HG02973 (cell line): ENCODE data around the gene FXYD6.
"Not testable (repeated sequence)": the region's sequence is repeated elsewhere in the genome, so short reads cannot be mapped to it uniquely, and the experiment has no call there.

Experiments used
- ATAC-seq: cut with Tn5 transposase; IDR thresholded peaks from one replicate; pipeline ENCODE4 v1.9.1; 2021; ENCODE audit warnings: moderate library complexity; ENCODE audit not compliant: unreplicated experiment

FXYD6 gene

DNA sequence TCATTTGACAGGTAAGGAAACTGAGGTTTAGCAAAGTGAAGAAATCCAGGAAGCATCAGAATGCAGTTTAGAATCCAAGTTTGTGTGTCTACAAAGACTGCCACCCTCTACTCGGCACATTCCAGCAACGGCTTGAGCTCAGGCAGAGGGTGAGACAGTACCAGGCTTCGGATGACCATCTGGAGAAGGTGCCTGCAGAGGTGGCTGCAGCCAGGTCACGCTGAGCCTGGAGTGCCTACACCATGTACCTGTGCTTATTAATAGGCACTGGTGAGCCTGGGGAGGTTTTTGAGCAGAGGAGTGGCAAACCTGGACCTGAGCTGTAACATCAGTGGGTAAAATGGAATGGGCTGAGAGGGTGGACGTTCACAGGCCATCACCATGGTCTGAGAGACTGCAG lies 4.7 kb downstream of the FXYD6 start:
- ATAC-seq, result no peak

DNA sequence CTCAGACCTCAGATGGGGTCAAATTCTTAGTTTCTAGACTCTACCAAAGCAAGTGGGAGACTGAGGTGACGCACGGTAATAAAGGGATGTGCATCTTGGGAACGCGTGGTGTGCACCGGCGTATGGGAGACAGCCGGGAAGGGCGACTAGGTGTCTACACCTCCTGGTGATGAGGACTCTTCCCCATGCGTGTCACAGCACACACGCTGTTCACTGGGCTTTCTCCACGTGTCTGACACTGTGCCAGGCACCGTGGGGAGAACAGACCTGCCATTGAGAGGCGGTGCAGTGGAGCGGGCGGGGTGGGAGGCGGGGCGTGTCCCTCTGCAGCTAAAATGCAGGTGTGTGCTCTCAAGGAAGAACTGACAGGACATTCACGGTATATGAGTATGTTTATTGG lies 5.3 kb downstream of the FXYD6 start:
- ATAC-seq, result no peak

DNA sequence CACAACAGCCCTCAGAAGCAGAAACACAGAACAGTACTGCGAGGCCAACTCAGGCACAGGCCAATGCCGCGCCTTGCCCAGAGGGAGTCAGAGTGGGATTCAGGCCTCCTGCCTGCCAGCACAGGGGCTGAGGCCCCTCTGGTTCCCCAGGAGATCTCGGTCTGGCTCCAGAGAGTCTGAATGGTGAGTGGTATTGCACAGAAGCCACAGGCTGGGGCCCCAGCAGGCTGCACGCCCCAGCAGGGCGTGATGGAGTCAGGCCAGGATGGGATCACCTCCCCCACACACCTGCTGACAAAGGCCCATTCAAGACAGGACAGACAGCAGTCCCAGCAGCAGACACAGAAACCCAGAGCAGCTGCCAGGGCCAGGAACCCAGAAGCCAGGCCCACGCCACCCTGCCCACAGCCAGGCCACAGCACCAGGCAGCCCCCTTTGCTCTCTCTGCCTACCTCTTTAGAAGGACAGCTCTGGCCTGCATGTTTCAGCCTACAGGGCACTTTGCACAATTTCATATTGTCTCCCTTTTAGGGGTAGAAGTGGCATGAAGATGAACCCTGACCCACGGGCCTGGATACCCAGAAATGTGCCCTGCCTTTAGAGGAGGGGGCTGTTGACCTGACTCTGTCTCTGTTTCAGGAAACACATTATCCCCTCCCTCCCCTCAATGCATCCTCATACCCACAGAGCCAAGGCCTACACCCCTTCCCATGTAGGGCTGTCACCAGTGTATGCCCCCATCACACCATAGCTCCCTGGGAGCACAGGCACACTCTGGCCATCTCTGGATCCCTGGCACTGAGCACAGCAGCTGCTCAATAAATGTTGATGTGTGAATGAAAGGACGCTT lies 6.1 kb downstream of the FXYD6 start:
- ATAC-seq, result no peak

DNA sequence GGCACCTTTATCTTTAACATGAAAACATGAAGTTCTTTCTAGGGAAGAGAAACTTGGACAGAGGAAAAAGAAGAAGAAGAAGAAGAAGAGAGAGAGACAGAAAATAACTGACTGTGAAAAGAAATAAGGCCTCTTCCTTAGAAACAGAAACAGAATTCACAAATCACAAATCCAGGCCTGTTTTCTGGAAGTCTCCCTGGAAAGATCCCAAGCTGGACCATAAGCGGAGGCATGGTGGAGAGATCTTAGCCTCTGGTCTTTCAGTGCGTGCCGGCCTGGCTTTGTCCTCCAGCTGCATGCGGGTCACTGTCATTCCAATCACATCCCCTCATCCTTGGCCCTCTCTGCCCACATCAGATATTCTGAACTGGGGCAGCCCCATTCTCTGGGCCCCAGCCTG lies 6.9 kb downstream of the FXYD6 start:
- no peak for ATAC-seq

DNA sequence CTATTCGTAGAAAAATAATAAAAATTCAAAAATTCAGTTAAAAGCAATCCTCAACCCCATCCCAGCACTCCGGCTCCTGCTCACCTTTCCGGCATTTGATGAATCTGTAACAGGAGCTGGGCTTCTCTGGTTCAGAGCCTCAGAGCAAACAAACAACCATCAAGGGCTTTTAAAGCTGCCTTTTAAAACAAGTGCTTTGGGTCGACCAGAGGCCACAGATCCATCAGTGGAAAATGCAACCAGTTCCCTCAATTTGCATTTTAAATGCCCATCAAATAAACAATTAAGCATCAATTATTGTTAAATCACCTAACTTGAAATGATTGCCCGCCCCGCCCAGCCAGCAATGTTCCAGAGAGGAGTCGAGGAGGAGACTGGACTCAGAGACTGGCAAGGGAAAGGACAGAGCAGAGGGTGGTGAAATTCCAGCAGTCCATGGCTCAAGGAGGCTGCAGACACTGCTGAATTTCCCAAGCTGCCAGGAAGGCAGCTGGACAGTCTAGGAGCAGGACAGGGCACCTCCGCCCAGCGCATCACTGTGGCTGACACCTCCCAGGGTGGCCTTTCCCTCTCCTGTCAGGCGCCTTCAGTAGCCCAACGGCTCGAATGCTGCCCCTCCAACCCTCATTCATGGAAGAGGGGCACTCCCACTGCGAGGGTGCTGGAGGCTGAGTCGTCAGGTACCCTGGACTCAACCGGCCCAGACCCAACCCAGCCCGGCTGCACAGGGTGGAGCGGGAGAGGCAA lies 7.5 kb downstream of the FXYD6 start:
- no peak for ATAC-seq

DNA sequence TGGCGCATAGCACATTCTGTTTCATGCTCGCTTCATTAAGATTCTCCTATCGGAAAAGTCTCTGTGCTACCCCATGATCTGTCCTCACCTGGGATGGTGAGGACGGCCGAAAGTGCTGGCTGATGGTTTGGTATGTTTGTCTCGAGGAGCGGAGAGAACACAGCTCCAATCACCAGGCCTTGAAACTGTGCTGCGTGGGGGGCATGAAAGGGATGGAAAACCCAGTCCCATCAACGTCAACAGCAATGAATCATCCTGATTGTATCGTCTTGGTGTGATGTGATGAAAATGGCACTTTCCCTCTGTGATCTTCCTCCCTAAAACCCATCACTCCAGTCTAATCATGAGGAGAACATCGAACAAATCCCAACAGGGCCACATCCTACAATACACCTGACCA lies 8.4 kb downstream of the FXYD6 start:
- ATAC-seq, result no peak

DNA sequence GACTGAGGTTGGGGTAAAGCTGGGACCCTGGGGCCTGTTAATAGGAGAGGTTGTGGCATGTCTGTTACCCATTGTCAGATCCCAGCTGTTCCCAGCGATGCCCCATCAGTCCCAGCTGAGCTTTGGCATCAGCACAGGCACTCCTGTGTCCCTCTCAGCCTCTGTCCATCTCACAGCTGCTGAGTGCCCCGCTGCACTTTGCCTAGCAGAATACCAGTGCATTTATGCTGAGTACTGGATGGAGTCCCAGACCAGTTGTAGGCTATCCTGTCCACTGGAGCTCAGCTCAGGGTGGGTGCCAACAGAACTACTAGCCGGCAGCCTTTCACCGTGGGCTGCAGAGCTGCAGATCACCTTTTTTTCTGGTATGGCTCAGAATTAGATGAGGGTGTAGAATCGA lies 9.9 kb downstream of the FXYD6 start:
- ATAC-seq, result no peak

DNA sequence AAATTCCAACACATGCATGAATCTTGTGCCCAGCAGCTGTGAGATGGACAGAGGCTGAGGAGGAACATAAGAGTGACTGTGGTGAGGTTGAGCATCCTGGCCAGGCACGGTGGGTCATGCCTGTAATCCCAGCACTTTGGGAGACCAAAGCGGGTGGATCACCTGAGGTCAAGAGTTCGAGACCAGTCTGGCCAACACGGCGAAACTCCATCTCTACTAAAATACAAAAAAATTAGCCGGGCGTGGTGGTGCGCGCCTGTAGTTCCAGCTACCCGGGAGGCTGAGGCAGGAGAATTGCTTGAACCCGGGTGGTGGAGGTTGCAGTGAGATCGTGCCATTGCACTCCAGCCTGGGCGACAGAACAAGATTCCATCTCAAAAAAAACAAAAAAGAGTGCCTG lies 10.9 kb downstream of the FXYD6 start:
- ATAC-seq, result not testable (repeated sequence)

DNA sequence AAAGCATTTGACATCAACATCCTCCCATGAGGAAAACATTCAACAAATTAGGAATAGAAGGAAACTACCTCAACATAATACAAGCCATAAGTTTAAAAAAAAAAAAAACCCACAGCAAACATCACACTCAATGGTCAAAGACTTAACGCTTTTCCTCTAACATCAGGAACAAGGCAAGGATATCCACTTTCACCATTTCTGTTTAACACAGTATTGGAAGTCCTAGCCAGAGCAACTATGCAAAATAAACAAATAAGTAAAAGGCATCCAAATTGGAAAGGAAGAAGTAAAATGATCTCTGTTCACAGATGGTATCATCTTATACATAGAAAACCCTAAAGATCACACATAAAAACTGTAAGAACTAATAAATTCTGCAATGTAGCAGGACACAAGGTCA lies 13.1 kb downstream of the FXYD6 start:
- no peak for ATAC-seq

DNA sequence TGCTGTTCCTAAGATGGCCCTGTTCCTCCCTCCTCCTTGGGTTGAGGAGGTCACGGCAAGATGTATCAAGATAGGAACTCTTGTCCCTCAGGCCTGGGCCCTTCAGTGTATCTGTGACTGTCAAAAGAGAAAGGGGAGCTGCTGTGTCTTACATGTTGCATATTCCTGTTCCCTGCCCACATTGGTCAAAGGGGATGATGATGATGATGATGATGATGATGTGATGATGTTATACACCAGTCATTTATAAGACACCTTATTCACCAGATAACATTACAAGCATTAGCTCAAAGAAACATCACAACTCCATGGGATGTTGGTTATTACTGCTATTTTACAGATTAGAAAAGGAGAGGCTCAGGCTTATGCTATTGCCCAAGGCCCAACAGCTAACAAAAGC lies 13.7 kb downstream of the FXYD6 start:
- ATAC-seq, result no peak

DNA sequence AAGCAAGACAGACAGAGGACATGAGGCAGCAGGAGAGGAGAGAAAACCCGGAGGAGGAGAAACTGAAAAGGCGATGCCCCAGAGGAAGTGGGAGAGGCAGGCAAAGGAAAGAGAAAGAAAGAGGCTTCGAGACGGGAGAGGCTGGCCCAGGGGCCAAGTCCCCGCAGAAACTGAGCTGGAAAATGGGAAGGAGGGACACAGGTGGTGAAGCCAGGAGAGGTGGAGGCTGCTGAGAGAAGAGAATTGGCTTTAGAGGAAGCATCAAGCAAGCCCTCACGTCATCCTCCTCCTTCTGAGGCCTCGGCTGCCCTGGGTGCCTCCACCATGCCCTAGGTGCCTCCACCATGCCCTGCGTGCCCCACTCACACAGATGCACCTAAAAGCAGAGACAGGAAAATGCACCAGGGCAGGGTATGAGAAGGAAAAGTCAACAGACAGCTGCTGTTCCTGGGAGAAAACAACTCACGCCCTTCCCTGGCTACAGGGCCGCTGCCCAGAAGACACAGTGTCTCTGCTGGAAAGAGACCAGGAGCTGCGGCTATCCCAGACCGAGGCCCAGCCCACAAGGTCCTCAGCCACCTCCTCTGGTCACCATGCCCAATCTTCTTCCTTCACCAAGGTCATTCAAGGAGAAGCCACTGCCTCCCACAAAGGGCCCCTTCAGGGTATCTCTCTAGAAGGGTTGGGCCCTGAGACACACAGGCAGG lies 14.3 kb downstream of the FXYD6 start:
- ATAC-seq, result no peak

DNA sequence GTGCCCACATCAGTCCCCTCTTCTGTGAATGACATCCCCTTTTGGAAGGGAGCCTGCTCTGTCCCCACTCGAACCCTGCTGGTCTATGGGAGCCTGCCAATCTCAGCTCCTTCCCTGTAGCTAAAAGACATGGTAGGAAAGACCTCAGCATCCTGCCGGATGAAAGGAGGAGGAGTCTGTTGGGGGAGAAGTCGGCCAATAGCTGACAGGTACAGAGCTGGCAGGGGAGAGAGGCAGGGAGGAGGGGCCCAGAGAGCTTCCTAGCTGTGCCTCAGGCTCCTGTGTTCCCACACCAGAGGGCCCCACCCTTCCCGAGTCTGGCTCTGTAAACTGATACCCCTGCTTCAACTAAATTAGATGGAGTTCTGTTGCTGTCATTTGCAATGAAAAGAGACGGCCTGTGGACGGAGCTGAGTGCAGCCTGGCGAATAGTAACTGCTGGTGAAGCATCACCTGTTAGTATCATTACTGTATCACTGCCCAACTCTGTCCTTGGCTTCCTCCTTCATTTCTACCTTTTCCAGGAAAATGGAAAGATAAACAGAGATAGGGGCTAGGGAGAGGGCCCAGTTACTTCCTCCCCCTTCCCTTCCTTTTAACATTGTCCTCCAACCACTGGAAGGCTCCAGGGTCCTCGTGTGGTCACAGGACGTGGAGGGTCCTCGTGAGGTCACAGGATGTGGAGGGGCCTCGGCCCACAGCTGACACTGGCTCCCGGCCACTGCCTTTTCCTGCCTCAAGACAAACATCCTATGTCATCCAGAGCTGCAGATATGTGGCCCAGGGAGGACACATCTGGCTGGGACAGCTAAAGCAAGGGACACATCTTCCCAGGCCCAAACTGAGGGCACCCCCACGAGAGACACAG lies 15.1 kb downstream of the FXYD6 start:
- ATAC-seq, result no peak

DNA sequence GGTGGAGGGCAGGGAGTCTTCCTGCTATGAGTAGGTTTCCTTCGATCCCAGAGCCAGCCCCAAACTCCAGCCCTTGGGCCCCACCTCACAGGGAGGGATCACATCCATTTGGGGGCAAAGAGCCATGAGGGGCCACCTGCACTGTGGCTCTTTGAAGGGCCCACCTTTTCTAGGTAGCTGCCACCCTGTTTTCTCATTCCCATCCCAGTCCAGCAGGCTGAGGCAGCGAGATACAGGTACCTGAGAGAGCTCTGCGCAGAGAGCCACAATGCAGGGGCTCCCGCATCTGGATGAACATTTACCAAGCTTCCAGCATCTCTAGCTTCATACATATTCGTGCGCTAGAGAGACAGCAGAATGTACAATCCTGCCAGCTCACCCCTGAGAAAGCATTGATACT lies 16.3 kb downstream of the FXYD6 start:
- no peak for ATAC-seq

DNA sequence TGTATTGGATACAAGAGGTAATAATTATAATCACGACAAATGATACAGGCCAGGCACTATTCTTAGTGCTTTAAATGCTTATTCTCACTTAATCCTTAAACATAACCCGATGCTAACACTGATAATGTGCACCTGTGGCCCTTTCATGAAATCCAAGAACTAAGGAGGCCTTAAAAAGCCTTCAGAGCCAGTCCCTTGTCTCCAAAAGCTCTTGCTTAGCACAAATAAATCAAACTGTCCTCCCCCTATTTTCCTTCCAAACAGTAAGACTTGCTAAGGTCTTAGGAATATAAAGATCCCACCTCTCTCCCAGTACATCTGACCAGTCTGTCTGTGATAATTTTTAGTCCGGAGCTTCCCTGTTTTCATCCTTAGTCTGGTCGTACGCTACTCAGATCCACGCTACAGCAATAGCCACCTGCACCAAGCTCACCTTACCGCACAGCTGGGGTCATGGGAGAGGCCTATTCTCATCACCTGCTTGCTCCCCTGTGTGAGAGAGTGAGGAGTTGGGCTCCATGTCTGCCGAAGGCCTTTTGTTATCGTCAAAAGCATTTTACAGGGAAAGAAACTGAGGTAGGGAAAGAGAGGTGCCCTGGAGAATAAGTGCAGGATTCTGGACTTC lies 16.9 kb downstream of the FXYD6 start:
- no peak for ATAC-seq

DNA sequence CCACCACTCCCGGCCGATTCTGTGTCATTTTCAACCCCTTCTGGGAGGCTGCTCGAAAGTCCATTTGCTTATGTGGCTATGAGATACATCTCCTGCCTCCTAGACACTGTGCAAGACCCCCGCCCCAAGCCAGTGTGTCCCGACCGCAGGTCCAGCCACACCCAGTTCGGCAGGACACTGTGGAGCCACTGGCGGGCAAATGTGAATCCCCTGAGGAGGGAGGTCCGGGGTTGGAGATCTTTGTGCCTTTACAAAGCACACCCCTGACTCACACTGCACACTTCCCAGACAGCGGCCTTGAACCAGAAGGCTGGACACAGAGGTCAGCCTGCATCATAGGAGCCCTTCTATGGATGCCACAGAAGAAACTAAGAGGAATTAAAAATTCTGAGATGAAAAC lies 17.4 kb downstream of the FXYD6 start:
- ATAC-seq, result no peak

DNA sequence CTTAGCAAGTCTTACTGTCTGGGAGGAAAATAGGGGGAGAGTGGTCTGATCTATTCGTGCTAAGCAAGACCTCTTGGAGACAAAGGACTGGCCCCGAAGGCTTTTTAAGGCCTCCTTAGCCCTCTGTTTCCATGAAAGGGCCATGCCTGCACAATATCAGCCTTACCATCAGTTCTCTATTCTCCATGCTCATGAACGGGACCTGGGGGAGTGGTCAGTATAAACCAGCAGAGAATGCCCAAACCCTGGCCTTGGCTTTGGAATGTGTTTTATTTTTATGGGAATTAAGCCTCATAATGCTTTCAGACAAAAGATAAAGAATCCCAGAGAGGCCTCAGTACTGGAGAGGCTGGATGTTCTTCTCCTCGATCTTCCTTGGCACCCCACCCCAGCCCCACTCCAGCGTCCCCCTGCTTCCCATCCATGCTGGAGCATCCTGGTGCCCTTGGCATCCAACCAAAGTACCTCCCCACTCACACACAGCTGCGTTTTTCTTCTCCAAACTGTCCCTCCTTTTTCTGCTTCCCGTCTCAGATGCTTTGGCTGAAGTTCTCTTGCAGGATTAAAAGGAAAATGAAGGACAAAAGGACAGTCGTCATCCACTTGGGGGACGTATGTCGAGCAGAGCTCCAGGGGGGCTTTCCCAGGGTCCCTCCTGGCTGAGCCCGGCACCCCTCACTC lies 18.6 kb downstream of the FXYD6 start:
- ATAC-seq, result no peak

DNA sequence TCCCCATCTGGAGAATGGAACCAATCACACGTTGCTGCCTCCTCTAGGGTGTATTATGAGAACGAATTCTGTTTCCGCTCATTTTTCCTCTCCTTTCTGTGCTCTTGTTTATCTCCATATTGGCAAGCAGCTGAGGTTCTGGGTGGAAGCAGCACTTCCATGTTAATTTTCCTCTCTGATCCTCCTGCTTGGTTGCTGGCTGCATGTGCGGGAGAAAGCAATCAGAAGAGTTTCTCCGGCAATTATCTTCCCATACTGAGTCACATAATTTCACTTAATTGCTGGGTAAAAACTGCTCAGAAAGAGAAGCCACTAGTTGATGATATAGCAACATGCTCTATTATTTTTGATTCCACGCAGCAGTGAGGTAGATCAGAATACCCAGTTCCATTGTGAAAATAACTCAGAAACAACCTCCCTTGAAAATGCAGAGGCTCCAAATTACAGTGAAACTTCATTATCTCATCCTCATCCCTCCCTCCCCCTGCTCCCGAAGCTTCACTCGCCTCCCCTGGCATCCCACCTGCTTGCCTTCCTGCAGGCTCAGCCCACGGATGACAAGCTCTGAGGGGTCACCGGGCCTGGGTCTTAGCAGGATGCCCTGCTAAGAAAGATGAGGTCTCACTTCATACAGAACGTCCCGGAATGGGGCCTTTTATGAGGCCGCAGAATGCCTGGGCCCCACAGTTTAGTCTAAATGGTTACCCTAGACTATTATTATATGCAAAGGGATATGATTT lies 20.4 kb downstream of the FXYD6 start:
- ATAC-seq, result no peak

DNA sequence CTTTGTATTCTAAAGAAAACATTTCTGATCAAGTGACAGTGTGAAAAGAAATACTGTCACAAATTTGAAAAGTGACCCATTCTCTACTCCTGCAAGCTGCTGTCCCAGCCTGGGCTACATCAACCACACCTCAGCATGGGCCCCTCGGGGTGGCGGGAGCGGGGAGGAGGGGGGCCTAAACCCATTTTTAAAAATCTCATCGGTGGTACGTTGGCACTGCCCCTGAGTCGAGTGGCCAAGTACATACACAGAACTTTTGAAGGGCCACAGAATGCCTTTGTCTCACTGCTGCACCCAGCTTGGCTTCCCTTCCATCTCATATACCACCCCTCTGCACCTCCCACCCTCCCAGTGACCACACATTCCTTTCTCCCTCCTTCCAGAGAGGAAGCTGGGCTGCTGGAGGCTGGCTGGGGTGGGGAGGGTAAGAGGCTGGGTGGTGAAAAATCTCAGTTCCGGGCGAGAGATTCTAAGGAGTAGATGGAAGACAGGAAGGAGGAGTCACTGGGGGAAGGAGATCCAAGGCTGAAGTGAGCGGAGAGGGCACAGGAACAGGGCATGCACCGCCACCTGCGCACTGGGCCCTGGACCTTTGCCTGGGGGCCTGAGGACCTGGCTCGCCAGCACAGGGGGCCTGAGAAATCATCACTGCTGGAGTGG lies 21.1 kb downstream of the FXYD6 start:
- no peak for ATAC-seq

DNA sequence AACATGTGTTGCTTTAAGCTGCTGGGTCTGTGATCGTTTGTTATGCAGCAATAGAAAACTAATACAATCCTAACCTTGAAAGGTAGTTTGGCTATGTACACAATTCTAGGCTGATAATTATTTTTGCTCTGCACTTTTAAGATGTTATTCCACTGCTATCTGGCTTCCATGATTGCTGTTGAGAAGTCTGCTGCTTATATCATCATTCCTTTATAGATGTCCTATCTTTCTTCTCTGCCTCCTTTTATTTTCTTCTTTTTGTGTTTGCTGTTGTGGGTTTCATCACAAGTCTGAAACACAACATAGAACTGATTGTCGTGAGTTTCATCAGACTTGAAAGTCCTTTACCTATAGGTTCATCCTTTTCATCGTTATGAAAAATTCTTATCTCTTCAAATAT lies 24.1 kb downstream of the FXYD6 start:
- ATAC-seq, result no peak
